ENCODE results near the gene ORC5.

Gene ORC5

GRCh38 chr7:104161244-104161643, 46.6 kb downstream of the ORC5 start:
- Mint-ChIP-seq H3K27ac (no peak overlapping the region), H3K4me3 (no peak overlapping the region), H3K36me3 (ENCODE audit: low read depth) (peaks cover 25% of the 10 kb centered on the region), H3K4me1 (no peaks in the 10 kb centered on the region), H3K27me3 (ENCODE audit: low read depth) (no peaks in the 10 kb centered on the region), H3K9me3 (no peaks in the 10 kb centered on the region)
- no peak for TF ChIP-seq CTCF (IDR thresholded peaks at IDR 0.05; ENCODE audit: unreplicated experiment in 3 of 3)

GRCh38 chr7:104160375-104160774, 47.4 kb downstream of the ORC5 start:
- Mint-ChIP-seq H3K27ac (no peak overlapping the region), H3K4me3 (no peak overlapping the region), H3K4me1 (no peaks in the 10 kb centered on the region), H3K27me3 (ENCODE audit: low read depth) (no peaks in the 10 kb centered on the region), H3K36me3 (ENCODE audit: low read depth) (peaks cover 25% of the 10 kb centered on the region), H3K9me3 (no peaks in the 10 kb centered on the region)
- TF ChIP-seq CTCF (IDR thresholded peaks at IDR 0.05; ENCODE audit: unreplicated experiment in 3 of 3): peak; percentile 41 to 57 (median 44)

GRCh38 chr7:104156842-104157277, 51.0 kb downstream of the ORC5 start:
- Mint-ChIP-seq H3K27ac (no peak overlapping the region), H3K36me3 (ENCODE audit: low read depth) (peaks cover 9% of the 10 kb centered on the region), H3K27me3 (ENCODE audit: low read depth) (no peaks in the 10 kb centered on the region), H3K9me3 (no peaks in the 10 kb centered on the region), H3K4me1 (no peaks in the 10 kb centered on the region), H3K4me3 (no peak overlapping the region)
- TF ChIP-seq CTCF (IDR thresholded peaks at IDR 0.05; ENCODE audit: unreplicated experiment in 3 of 3): peak; percentile 63 to 76 (median 71)

GRCh38 chr7:104153287-104153686, 54.5 kb downstream of the ORC5 start:
- H3K4me3 Mint-ChIP-seq: no peak overlapping the region
- no peak overlapping the region for H3K27ac Mint-ChIP-seq
- H3K9me3 Mint-ChIP-seq: no peaks in the 10 kb centered on the region
- TF ChIP-seq CTCF (IDR thresholded peaks at IDR 0.05; ENCODE audit: unreplicated experiment in 3 of 3): no peak
- no peaks in the 10 kb centered on the region for H3K27me3 Mint-ChIP-seq (ENCODE audit: low read depth)
- H3K4me1 Mint-ChIP-seq: no peaks in the 10 kb centered on the region
- peaks cover 4% of the 10 kb centered on the region for H3K36me3 Mint-ChIP-seq (ENCODE audit: low read depth)

- no peak for TF ChIP-seq CTCF (IDR thresholded peaks at IDR 0.05; ENCODE audit: unreplicated experiment in 3 of 3)
- no peaks in the 10 kb centered on the region for H3K9me3 Mint-ChIP-seq
- H3K4me1 Mint-ChIP-seq: no peaks in the 10 kb centered on the region
- H3K27ac Mint-ChIP-seq: no peak overlapping the region
- H3K36me3 Mint-ChIP-seq (ENCODE audit: low read depth): peaks cover 4% of the 10 kb centered on the region
- H3K27me3 Mint-ChIP-seq (ENCODE audit: low read depth): no peaks in the 10 kb centered on the region
- H3K4me3 Mint-ChIP-seq: no peak overlapping the region
Measured at GRCh38 chr7:104152468-104152867, 55.3 kb downstream of the ORC5 start.

- Mint-ChIP-seq H3K27ac (no peak overlapping the region), H3K9me3 (peaks cover 4% of the 10 kb centered on the region), H3K4me1 (no peaks in the 10 kb centered on the region), H3K27me3 (ENCODE audit: low read depth) (no peaks in the 10 kb centered on the region), H3K36me3 (ENCODE audit: low read depth) (peaks cover 13% of the 10 kb centered on the region), H3K4me3 (no peak overlapping the region)
- no peak for TF ChIP-seq CTCF (IDR thresholded peaks at IDR 0.05; ENCODE audit: unreplicated experiment in 3 of 3)
Measured at GRCh38 chr7:104150470-104150869, 57.3 kb downstream of the ORC5 start.

Measured in nephron (organoid).